ENCODE measurements around the gene MLC1. TPM values are rescaled to one million over a fixed set of nuclear protein-coding genes. Genes with fewer than 3 reads are reported as not detected.

MLC1 gene
- total and polyA plus RNA-seq, 10 of the 15 experiments (the other 5 are each of a cell fraction or from before 2014, with no cell fraction given) = 0.03 to 0.15 (median 0.07) TPM; not detected in 7

GRCh38 chr22:50081426-50082196 lies 3.6 kb downstream of the MLC1 start:
- ChIA-PET CTCF (interaction anchor here (0.6 kb wide), 1 partner anchor 158 kb away, joined by 3 read pairs; no protein-coding TSS in a partner anchor), POLR2A (no interaction called here), SMC1A (ENCODE audit: uncharacterized antibody, unreplicated experiment) (no interaction called here), RAD21 (ENCODE audit: unreplicated experiment) (no interaction called here)
- Histone ChIP-seq H2AFZ (ENCODE audit: control insufficient read depth, low read depth, low read length) (no peak overlapping the region), H3K9me3 (replicated peaks; ENCODE audit: control insufficient read depth, insufficient read depth, low read length) (peaks cover 1% of the 10 kb centered on the region; the same call in 1 of the 3 replicates), H3K4me2 (ENCODE audit: control insufficient read depth, insufficient read depth) (no peak overlapping the region), H3K4me1 (ENCODE audit: control insufficient read depth, insufficient read depth, low read length) (no peaks in the 10 kb centered on the region), H3K27me3 (replicated peaks in 1 of 2; ENCODE audit: control insufficient read depth in 2 of 2, insufficient read depth in 2 of 2, low read length in 1 of 2) (peaks cover under 1 to 1% of the 10 kb centered on the region in 2 experiments; a peak in 3 of 4 replicates), H4K20me1 (ENCODE audit: control insufficient read depth, insufficient read depth) (no peaks in the 10 kb centered on the region), H3K79me2 (ENCODE audit: control insufficient read depth, insufficient read depth, low read length) (no peaks in the 10 kb centered on the region), H3K9ac (ENCODE audit: control insufficient read depth, insufficient read depth, low read length) (no peak overlapping the region), H3K4me3 (no peak overlapping the region), H3K27ac (ENCODE audit: control insufficient read depth, insufficient read depth) (no peak overlapping the region), H3K36me3 (ENCODE audit: control insufficient read depth in 2 of 2, insufficient read depth in 2 of 2, low read length in 1 of 2) (no peaks in the 10 kb centered on the region)
- intact Hi-C loops (cut with micrococcal nuclease; ENCODE audit: unreplicated experiment) (no loop called here), in situ Hi-C loops (cut with MboI) (no loop called here)
- TF ChIP-seq EED (IDR thresholded peaks at IDR 0.05; ENCODE audit: low read depth) (no peak), NRF1 (conservative IDR thresholded peaks at IDR 0.05; ENCODE audit: low read depth, low read length) (no peak)
- DNase-seq (ENCODE audit: low read depth, low spot score) = no peak
- WGBS (ENCODE audit: insufficient coverage, insufficient replicate concordance, low lambda C conversion rate, missing lambda C conversion rate) = 51% methylated on average over 24 of the region's 27 CpGs
- no TSS peak for BruUV-seq (replicated peaks)
- no peak for ATAC-seq
- FAIRE-seq = no peak

- POLR2A ChIA-PET = no interaction called here
- no peak for ATAC-seq
Observed at GRCh38 chr22:50080077-50080465, 5.2 kb downstream of the MLC1 start.

More at GRCh38 chr22:50080077-50080465, 5.2 kb downstream of the MLC1 start:
- in situ Hi-C loops (cut with MboI) (no loop called here), intact Hi-C loops (cut with micrococcal nuclease; ENCODE audit: unreplicated experiment) (no loop called here)
- H4K20me1 ChIP-seq (ENCODE audit: control insufficient read depth, insufficient read depth) = no peaks in the 10 kb centered on the region
- FAIRE-seq = no peak
- H2AFZ ChIP-seq (ENCODE audit: control insufficient read depth, low read depth, low read length) = no peak overlapping the region
- ChIA-PET SMC1A (ENCODE audit: uncharacterized antibody, unreplicated experiment) (no interaction called here), RAD21 (ENCODE audit: unreplicated experiment) (no interaction called here), CTCF (interaction anchor here (1.4 kb wide), 1 partner anchor 50 kb away, joined by 3 read pairs; no protein-coding TSS in a partner anchor)
- DNase-seq (ENCODE audit: low read depth, low spot score) = no peak
- no peak overlapping the region for H3K4me2 ChIP-seq (ENCODE audit: control insufficient read depth, insufficient read depth)
- H3K9me3 ChIP-seq (replicated peaks; ENCODE audit: control insufficient read depth, insufficient read depth, low read length) = no peaks in the 10 kb centered on the region
- H3K27ac ChIP-seq (ENCODE audit: control insufficient read depth, insufficient read depth) = no peak overlapping the region
- no peak overlapping the region for H3K4me3 ChIP-seq
- H3K9ac ChIP-seq (ENCODE audit: control insufficient read depth, insufficient read depth, low read length) = no peak overlapping the region
- H3K79me2 ChIP-seq (ENCODE audit: control insufficient read depth, insufficient read depth, low read length) = no peaks in the 10 kb centered on the region
- 46% methylated on average over 13 of the region's 13 CpGs for WGBS (ENCODE audit: insufficient coverage, insufficient replicate concordance, low lambda C conversion rate, missing lambda C conversion rate)
- H3K4me1 ChIP-seq (ENCODE audit: control insufficient read depth, insufficient read depth, low read length) = no peaks in the 10 kb centered on the region
- H3K27me3 ChIP-seq (replicated peaks in 1 of 2; ENCODE audit: control insufficient read depth in 2 of 2, insufficient read depth in 2 of 2, low read length in 1 of 2) = no peaks in the 10 kb centered on the region; a peak in 2 of 4 replicates
- no peaks in the 10 kb centered on the region for H3K36me3 ChIP-seq (ENCODE audit: control insufficient read depth in 2 of 2, insufficient read depth in 2 of 2, low read length in 1 of 2)
- no peak for TF ChIP-seq ZZZ3 (IDR thresholded peaks at IDR 0.05; ENCODE audit: control insufficient read depth, insufficient read length, low read depth)
- no peak for TF ChIP-seq ZNF592 (IDR thresholded peaks at IDR 0.05)
- TF ChIP-seq RUNX3 (IDR thresholded peaks at IDR 0.05; ENCODE audit: low read length) = no peak
- TF ChIP-seq E4F1 (IDR thresholded peaks at IDR 0.05; ENCODE audit: borderline replicate concordance, partially characterized antibody) = no peak
- BruUV-seq (replicated peaks) = no TSS peak

Data from GM12878 (cell line).